Activated naive CD8-positive, alpha-beta T cell treated with anti-CD3 and anti-CD28 coated beads, Interleukin-2, amount 50 U/mL, for 16 hours (primary cell): ENCODE data around the gene RINT1.

ENCODE experiments used
- DNase-seq: peaks from one replicate; pipeline ENCODE4 v3.0.0-alpha.2; 2020; ENCODE audit warnings: low read depth, low spot score

RINT1 gene

GRCh38 chr7:105599551-105599950, 67.5 kb downstream of the RINT1 start:
- no peak for DNase-seq

GRCh38 chr7:105600720-105601550, 68.9 kb downstream of the RINT1 start:
- DNase-seq: no peak

- DNase-seq: no peak
These were observed 70.6 kb downstream of the RINT1 start for GRCh38 chr7:105602325-105603305.

- no peak for DNase-seq
These were observed 78.3 kb downstream of the RINT1 start for GRCh38 chr7:105610165-105610930.

GRCh38 chr7:105611856-105612775, 80.1 kb downstream of the RINT1 start:
- no peak for DNase-seq

- DNase-seq: no peak
These were observed 80.8 kb downstream of the RINT1 start for GRCh38 chr7:105612806-105613205.

GRCh38 chr7:105613611-105614330, 81.8 kb downstream of the RINT1 start:
- DNase-seq: no peak

- DNase-seq: no peak
These were observed 82.4 kb downstream of the RINT1 start for GRCh38 chr7:105614341-105614840.
